Measurements from ENCODE around the gene ZNF135. TPM values are rescaled to one million over a fixed set of nuclear protein-coding genes. Genes with fewer than 3 reads are reported as not detected.

Gene ZNF135
- polyA plus RNA-seq, 1 of the 3 experiments (the other 2 are of a cell fraction): 0.41 TPM

GRCh38 chr19:58035863-58036262, 23.2 kb upstream of the ZNF135 start (continued):
- no peak for TF ChIP-seq USF2 (IDR thresholded peaks at IDR 0.05; ENCODE audit: borderline replicate concordance, low read depth, low read length)

- Histone ChIP-seq H3K27me3 (ENCODE audit: insufficient read depth) (no peaks in the 10 kb centered on the region), H3K4me1 (ENCODE audit: control insufficient read depth in 1 of 2, insufficient read depth in 2 of 2, low read depth in 1 of 2, low read length in 1 of 2) (no peaks in the 10 kb centered on the region), H3K4me3 (ENCODE audit: low read depth in 2 of 2, low read length in 1 of 2) (no peak overlapping the region), H3K4me2 (no peak overlapping the region), H3K9ac (no peak overlapping the region), H3K9me3 (no peaks in the 10 kb centered on the region), H3F3A (replicated peaks; ENCODE audit: insufficient read depth) (no peaks in the 10 kb centered on the region), H3K36me3 (replicated peaks in 1 of 2; ENCODE audit: control insufficient read depth in 1 of 2, insufficient read depth in 2 of 2, low read length in 1 of 2) (no peaks in the 10 kb centered on the region), H3K27ac (ENCODE audit: low read depth in 2 of 2, low read length in 1 of 2) (no peak overlapping the region), H2AFZ (ENCODE audit: low read depth) (no peak overlapping the region), H3K9me2 (no peaks in the 10 kb centered on the region), H4K20me1 (ENCODE audit: insufficient read depth) (no peaks in the 10 kb centered on the region), H3K79me2 (ENCODE audit: insufficient read depth) (no peaks in the 10 kb centered on the region)
- WGBS (ENCODE audit: low lambda C conversion rate): 50% methylated on average over 35 of the region's 44 CpGs
- no peak for DNase-seq
- ChIA-PET CTCF (no interaction called here), POLR2A (no interaction called here)
- TF ChIP-seq CTCF (IDR thresholded peaks at IDR 0.05) (no peak), USF2 (IDR thresholded peaks at IDR 0.05; ENCODE audit: borderline replicate concordance, low read depth, low read length) (no peak), TEAD4 (IDR thresholded peaks at IDR 0.05; ENCODE audit: borderline replicate concordance, insufficient read depth) (no peak), RXRA (IDR thresholded peaks at IDR 0.05; ENCODE audit: borderline replicate concordance, low read depth) (no peak), SIN3A (IDR thresholded peaks at IDR 0.05; ENCODE audit: borderline replicate concordance, low read depth, low read length) (no peak), MEF2A (IDR thresholded peaks at IDR 0.05; ENCODE audit: borderline replicate concordance, low read depth) (no peak), MAX (IDR thresholded peaks at IDR 0.05; ENCODE audit: low read depth) (no peak), YY1 (IDR thresholded peaks at IDR 0.05; ENCODE audit: low read depth) (no peak), FOXJ3 (CRISPR knock-in tag; IDR thresholded peaks at IDR 0.05) (no peak), EZH2phosphoT487 (IDR thresholded peaks at IDR 0.05; ENCODE audit: borderline replicate concordance, low read depth) (no peak), FOXM1 (IDR thresholded peaks at IDR 0.05; ENCODE audit: low read depth) (no peak), ZBTB33 (IDR thresholded peaks at IDR 0.05; ENCODE audit: borderline replicate concordance, low read depth) (no peak), RAD21 (IDR thresholded peaks at IDR 0.05; ENCODE audit: low read length) (no peak), USF1 (IDR thresholded peaks at IDR 0.05; ENCODE audit: borderline replicate concordance, low read depth) (no peak), NFIC (IDR thresholded peaks at IDR 0.05; ENCODE audit: borderline replicate concordance) (no peak), TAF1 (IDR thresholded peaks at IDR 0.05; ENCODE audit: borderline replicate concordance, low read depth, low read length) (no peak), REST (IDR thresholded peaks at IDR 0.05; ENCODE audit: low read depth, low read length) (no peak)
Measured at GRCh38 chr19:58037927-58038687, 21.0 kb upstream of the ZNF135 start.

All from SK-N-SH (cell line).